HTR-8/SVneo (cell line): ENCODE results near the gene SLIT3.
A peak's percentile ranks its signal among the peaks of the same experiment; 100 is the strongest.

Source experiments
- DNase-seq: peaks from one replicate; pipeline ENCODE4 v3.0.0; 2011; ENCODE audit warnings: low spot score, mixed read lengths; ENCODE audit not compliant: insufficient read length
- FAIRE-seq: peaks from 2 replicates; lab custom pipeline; 2011; peaks lifted over from hg19 to GRCh38; lab: Jason Lieb, UNC

Gene SLIT3

GRCh38 chr5:168951769-168952168, 349.2 kb downstream of the SLIT3 start:
- no peak for FAIRE-seq
- DNase-seq: no peak

GRCh38 chr5:168951356-168951755, 349.6 kb downstream of the SLIT3 start:
- no peak for DNase-seq
- no peak for FAIRE-seq

GRCh38 chr5:168950241-168950951, 350.5 kb downstream of the SLIT3 start:
- FAIRE-seq (no peak), DNase-seq (no peak)

- DNase-seq (no peak), FAIRE-seq (no peak)
These were observed 352.2 kb downstream of the SLIT3 start for GRCh38 chr5:168948746-168949145.

GRCh38 chr5:168947212-168947868, 353.6 kb downstream of the SLIT3 start:
- DNase-seq: peak; percentile 48
- FAIRE-seq: no peak

GRCh38 chr5:168946363-168946762, 354.6 kb downstream of the SLIT3 start:
- DNase-seq (no peak), FAIRE-seq (no peak)

- DNase-seq: no peak
- no peak for FAIRE-seq
These were observed 356.9 kb downstream of the SLIT3 start for GRCh38 chr5:168944004-168944403.

GRCh38 chr5:168943091-168943884, 357.7 kb downstream of the SLIT3 start:
- DNase-seq (no peak), FAIRE-seq (no peak)

GRCh38 chr5:168941901-168942300, 359.0 kb downstream of the SLIT3 start:
- no peak for FAIRE-seq
- DNase-seq: no peak

- no peak for FAIRE-seq
These were observed 360.2 kb downstream of the SLIT3 start for GRCh38 chr5:168940712-168941111.

GRCh38 chr5:168939887-168940544, 360.9 kb downstream of the SLIT3 start:
- no peak for FAIRE-seq
- no peak for DNase-seq

More at GRCh38 chr5:168940712-168941111, 360.2 kb downstream of the SLIT3 start:
- no peak for DNase-seq

GRCh38 chr5:168939156-168939800, 361.7 kb downstream of the SLIT3 start:
- DNase-seq (no peak), FAIRE-seq (no peak)

GRCh38 chr5:168936511-168936910, 364.4 kb downstream of the SLIT3 start:
- DNase-seq (no peak), FAIRE-seq (no peak)

GRCh38 chr5:168935183-168935582, 365.8 kb downstream of the SLIT3 start:
- DNase-seq (no peak), FAIRE-seq (no peak)

- FAIRE-seq: no peak
These were observed 366.8 kb downstream of the SLIT3 start for GRCh38 chr5:168934169-168934568.

GRCh38 chr5:168932400-168933189, 368.3 kb downstream of the SLIT3 start:
- DNase-seq (no peak), FAIRE-seq (no peak)

More at GRCh38 chr5:168934169-168934568, 366.8 kb downstream of the SLIT3 start:
- DNase-seq: no peak

GRCh38 chr5:168931638-168932345, 369.1 kb downstream of the SLIT3 start:
- peak; percentile 10 for DNase-seq
- no peak for FAIRE-seq

GRCh38 chr5:168929656-168930055, 371.3 kb downstream of the SLIT3 start:
- DNase-seq (no peak), FAIRE-seq (no peak)

- no peak for FAIRE-seq
- DNase-seq: no peak
These were observed 375.8 kb downstream of the SLIT3 start for GRCh38 chr5:168925160-168925559.
